H1 (cell line): ENCODE measurements around the gene TMTC4. TPM values are rescaled to one million over a fixed set of nuclear protein-coding genes. Genes with fewer than 3 reads are reported as not detected.

Experiments
- FOSL1 ChIP-seq: IDR thresholded peaks from 2 replicates; pipeline ENCODE4 v1.6.1; 2011; ENCODE audit warnings: mild to moderate bottlenecking, low read depth, low read length, moderate library complexity; ENCODE audit not compliant: insufficient read depth
- JUND ChIP-seq: IDR thresholded peaks from 2 replicates; pipeline ENCODE4 v1.6.1; 2011; ENCODE audit warnings: mild to moderate bottlenecking, improper control_type of control experiment, low read length
- POLR2AphosphoS5 ChIP-seq: IDR thresholded peaks from 2 replicates; pipeline ENCODE4 v1.6.1; 2011; ENCODE audit warnings: low read depth, low read length
- polyA plus RNA-seq, 7 experiments: library from polyadenylated mRNA; depleted of rRNA in 3 of 7; stranded (reverse) in 5 of 7; unstranded in 2 of 7; fragments of >200 nt in 5 of 7; fragments of 200-250 nt in 2 of 7; gene quantifications; 1 replicate in 5 of 7; 2 replicates in 1 of 7; 4 replicates in 1 of 7; pipeline versions ENCODE4 v1.2.1 to v1.2.3, GENCODE V29; 2011 to 2013; ENCODE audit warnings: missing spikeins in 2 of 7, mixed read lengths in 2 of 7
- total RNA-seq: library from RNA; stranded (reverse); fragmentation: NEBNext Ultra II Directional; extraction: Animal tissue kit (Norgen Biotek cat#: 25700); gene quantifications from 2 replicates; pipeline ENCODE4 v1.2.1, GENCODE V29; 2021

Gene TMTC4
- total and polyA plus RNA-seq, 2 of the 8 experiments (the other 6 are each of a cell fraction or from before 2014, with no cell fraction given), result 26.3 to 42.6 TPM

DNA sequence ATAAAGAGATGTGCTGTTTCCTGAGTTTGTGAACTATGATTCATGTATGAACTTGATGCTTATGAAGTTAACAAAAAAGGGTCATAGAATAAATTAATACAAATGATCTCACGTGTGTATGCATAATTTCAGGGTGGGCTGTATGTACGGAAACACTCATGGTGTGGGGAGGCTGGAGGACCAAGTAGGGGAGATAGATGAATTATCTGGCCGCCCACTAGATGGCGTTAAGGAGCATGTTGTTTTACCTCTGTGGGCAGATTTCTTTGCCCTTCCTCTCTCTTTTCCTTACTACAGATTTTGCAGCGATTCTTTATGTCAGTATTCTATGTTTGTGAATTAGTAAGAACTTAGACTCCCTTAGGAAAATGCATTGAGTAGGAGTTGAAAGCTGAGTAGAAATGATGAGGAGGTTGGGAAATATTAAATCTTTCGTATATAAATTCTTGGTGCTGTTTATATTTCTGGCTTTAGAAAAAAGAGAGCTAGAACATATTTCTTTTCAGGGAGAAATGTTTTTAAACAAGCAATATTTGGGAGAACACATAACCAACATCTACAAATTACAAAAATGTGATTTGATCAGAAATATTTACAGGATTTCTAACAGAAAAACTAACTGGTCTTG is 47.4 kb upstream of the TMTC4 start (continued):
- TF ChIP-seq FOSL1 (no peak), JUND (no peak), POLR2AphosphoS5 (no peak)
- TF ChIP-seq, all 59 proteins: peak for 2
